GM03348 (cell line): ENCODE measurements around the gene ZNF672.
"Not testable (repeated sequence)": the region's sequence is repeated elsewhere in the genome, so short reads cannot be mapped to it uniquely, and the experiment has no call there.

Source experiments
- DNase-seq: peaks from one replicate; pipeline ENCODE4 v3.0.0; 2012; ENCODE audit warnings: low spot score

Gene ZNF672

GRCh38 chr1:248855580-248855979 lies 17.6 kb downstream of the ZNF672 start:
- DNase-seq: no peak

GRCh38 chr1:248856176-248856575 lies 18.2 kb downstream of the ZNF672 start:
- DNase-seq: no peak

- DNase-seq: no peak
Observed at GRCh38 chr1:248857201-248857600, 19.2 kb downstream of the ZNF672 start.

GRCh38 chr1:248857749-248858095 lies 19.7 kb downstream of the ZNF672 start:
- DNase-seq: no peak

- peak; percentile 82 for DNase-seq
Observed at GRCh38 chr1:248858096-248858890, 20.3 kb downstream of the ZNF672 start.

- DNase-seq: peak; percentile 98
Observed at GRCh38 chr1:248858891-248859889, 21.2 kb downstream of the ZNF672 start, which contains the start of gene ZNF692. ZNF692 (minus strand) TSS chr1:248859085; CDS start chr1:248858309, 776 bp downstream.

- no peak for DNase-seq
Observed at GRCh38 chr1:248860007-248860406, 22.0 kb downstream of the ZNF672 start.

GRCh38 chr1:248861616-248862015 lies 23.6 kb downstream of the ZNF672 start:
- DNase-seq: no peak

GRCh38 chr1:248862695-248862997 lies 24.6 kb downstream of the ZNF672 start:
- DNase-seq: no peak

- peak; percentile 83 for DNase-seq
Observed at GRCh38 chr1:248862998-248863881, 25.2 kb downstream of the ZNF672 start.

GRCh38 chr1:248871837-248872401 lies 33.9 kb downstream of the ZNF672 start:
- no peak for DNase-seq

GRCh38 chr1:248872752-248873408 lies 34.9 kb downstream of the ZNF672 start:
- peak; percentile 49 for DNase-seq

GRCh38 chr1:248873409-248873992 lies 35.5 kb downstream of the ZNF672 start:
- DNase-seq: peak; percentile 87

GRCh38 chr1:248873993-248874533 lies 36.0 kb downstream of the ZNF672 start:
- peak; percentile 70 for DNase-seq

GRCh38 chr1:248881261-248881660 lies 43.2 kb downstream of the ZNF672 start:
- no peak for DNase-seq

- DNase-seq: not testable (repeated sequence)
Observed at GRCh38 chr1:248882427-248882826, 44.4 kb downstream of the ZNF672 start.

GRCh38 chr1:248884632-248885295 lies 46.7 kb downstream of the ZNF672 start:
- DNase-seq: no peak

GRCh38 chr1:248885646-248886045 lies 47.6 kb downstream of the ZNF672 start:
- no peak for DNase-seq

- no peak for DNase-seq
Observed at GRCh38 chr1:248886237-248886895, 48.3 kb downstream of the ZNF672 start.
